Hematopoietic multipotent progenitor cell (in vitro differentiated cells): ENCODE data around the gene ZFP42. TPM values are rescaled to one million over a fixed set of nuclear protein-coding genes. Genes with fewer than 3 reads are reported as not detected.
"Not testable (repeated sequence)": the region's sequence is repeated elsewhere in the genome, so short reads cannot be mapped to it uniquely, and the experiment has no call there.

Source experiments
- DNase-seq, 3 donors: peaks; one replicate each; pipeline ENCODE4 v3.0.0-alpha.2; 2011 to 2015; ENCODE audit warnings: low read depth in 2 of 3, low spot score in 2 of 3
- total RNA-seq: library from RNA; depleted of rRNA; stranded (reverse); fragments of >200 nt; gene quantifications from one replicate; pipeline ENCODE4 v1.2.3, GENCODE V29; 2012

Gene ZFP42
- total RNA-seq, 1 donor, result not detected

DNA sequence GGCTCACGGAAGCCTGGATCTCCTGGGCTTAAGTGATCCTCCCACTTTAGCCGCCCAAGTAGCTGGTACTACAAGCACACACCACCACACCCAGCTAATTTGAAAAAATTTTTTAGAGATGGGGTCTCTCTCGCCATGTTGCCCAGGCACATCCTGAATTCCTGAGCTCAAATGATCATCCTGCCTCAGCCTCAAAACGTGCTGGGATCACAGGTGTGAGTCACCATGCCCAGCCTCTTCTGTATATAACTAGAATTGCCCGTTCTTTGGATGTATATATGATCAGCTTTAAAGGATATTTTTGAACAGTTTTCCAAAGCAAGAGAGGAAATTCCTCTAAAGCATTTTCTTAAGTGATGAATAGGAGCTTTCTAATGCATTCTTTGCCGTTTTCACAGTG is 22.7 kb downstream of the ZFP42 start:
- DNase-seq, result no peak

DNA sequence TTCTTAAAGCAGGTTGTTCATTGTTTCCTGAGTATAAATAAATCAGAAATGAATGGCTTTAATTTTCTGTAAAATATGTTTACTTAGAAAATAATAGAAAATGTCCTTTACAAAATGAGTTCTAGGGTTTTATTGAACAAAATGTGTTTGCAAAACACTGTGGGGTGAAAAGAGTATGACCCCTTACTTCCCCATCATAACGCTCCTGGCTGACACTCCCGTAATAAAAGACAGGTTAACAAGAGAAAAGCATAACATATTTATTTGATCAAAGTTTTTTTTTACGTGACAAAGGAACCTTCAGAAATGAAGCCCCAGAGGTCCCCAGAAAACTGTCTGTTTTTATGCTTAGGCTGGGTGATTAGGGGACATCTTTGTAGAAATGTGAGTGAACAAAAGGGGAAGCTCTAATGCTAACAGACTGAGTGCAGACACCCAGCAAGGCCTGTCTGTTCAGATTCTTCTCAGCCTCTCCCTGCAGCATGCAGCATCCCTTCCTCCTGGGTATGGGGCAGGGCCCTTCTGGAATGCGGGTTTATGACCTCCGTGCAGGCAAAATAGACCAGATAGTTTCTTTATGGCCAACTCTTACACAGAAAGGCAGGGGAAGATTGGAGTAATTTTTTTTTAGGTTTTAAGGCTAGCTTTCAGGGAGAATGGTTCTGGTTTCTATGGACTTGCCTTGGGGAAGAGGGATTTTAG is 26.1 kb downstream of the ZFP42 start:
- DNase-seq, result no peak

DNA sequence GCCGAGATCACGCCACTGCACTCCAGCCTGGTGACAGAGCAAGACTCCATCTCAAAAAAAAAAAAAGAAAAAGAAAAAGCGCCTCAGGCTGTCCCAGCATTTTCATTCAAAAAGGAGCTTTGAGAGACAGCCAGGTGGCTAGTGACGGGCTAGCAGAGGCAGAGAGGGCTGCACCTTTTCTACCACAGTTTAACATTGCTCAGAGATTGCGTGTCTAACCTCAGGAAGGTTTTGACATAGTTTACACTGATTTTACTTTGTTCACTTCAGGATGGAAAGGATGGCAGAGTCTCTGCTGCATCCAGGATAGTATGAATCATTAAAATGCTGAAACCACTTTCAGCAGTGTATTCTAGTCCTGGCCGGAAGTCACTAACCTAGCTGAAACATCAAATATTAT is 28.1 kb downstream of the ZFP42 start:
- DNase-seq, result no peak

DNA sequence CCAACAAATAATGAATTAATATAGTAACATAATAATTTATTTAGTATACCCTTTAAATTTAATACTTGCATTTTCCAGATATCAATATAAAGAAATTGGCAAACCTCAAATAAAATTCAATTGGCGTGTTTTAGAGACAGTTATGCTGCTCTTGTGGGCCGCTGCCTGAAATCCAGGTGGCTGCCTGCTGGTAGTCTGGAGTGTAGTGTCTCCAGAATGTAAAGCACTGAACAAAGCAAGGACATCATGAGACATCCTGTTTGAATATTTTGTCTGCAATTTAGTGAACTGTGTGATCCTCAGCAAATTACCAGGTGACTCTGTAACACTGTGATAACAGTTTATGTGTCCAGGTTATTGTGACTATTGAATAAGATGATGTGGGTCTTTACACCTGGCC is 29.9 kb downstream of the ZFP42 start:
- no peak for DNase-seq

DNA sequence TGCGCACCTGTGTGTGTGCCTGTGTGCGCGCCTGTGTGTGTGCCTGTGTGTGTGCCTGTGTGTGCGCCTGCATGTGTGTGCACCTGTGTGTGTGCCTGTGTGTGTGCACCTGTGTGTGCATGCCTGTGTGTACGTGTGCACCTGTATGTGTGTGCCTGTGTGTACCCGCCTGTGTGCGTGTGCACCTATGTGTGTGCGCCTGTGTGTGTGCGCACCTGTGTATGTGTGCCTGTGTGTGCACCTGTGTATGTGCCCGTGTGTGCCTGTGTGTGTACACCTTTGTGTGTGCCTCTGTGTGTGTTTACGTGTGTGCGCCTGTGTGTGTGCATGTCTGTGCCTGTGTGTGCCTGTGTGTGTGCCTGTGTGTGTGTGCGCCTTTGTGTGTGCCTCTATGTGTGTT is 33.5 kb downstream of the ZFP42 start:
- DNase-seq, result no peak

DNA sequence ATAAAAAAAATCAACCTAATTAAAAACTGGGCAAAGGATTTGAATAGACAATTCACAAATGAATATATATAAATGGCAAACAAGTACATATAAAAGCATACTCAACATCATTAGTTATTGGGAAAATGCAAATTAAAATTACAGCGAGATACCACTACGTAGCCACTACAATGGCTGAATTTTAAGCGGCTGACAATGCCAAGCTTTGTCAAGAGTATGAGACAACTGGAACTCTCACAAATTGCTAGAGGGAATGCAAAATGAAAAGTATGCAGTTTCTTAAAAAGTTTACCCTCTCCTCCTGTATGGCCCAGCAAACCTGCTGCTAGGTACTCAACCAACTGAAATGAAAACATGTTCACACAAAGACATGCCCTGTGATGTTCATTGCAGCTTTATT is 34.8 kb downstream of the ZFP42 start:
- no peak for DNase-seq

DNA sequence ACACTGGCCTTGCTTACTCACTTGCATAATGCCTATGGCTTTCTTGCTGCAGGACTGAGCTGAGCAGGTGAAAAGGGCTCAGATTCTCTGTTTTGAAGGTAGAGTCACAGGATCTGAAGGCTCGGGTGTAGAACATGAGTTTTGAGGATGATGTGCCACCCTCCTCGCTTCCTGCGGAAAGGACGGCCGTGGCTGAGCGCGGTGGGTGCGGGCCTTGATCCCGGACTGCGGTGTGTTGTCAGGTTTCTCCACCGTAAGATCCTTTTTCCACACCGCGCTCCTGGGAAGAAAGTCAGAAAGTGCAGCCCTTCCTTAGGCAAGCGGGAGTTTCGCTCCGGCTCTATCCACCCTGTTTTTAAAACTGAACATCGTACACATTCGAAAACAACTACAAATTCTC is 36.2 kb downstream of the ZFP42 start:
- DNase-seq, result no peak

DNA sequence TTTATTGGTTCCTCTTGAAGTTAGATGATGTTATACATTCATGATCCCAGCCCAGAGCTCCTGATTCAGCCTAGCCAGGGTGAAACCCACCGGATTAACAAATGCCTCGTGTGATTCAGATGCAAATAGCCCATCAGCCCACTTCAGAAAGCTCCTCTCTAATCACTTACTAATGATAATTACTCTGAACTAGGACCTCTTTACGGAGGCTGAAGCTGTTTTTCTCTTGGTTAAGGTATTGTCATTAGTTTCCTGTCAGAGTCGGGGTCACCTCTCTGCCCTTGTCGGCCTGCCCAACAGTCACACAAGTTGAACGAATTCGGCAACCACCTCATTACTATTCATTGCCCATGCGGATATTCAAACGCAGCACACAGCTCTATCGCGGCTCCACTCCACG is 36.6 kb downstream of the ZFP42 start:
- no peak for DNase-seq

DNA sequence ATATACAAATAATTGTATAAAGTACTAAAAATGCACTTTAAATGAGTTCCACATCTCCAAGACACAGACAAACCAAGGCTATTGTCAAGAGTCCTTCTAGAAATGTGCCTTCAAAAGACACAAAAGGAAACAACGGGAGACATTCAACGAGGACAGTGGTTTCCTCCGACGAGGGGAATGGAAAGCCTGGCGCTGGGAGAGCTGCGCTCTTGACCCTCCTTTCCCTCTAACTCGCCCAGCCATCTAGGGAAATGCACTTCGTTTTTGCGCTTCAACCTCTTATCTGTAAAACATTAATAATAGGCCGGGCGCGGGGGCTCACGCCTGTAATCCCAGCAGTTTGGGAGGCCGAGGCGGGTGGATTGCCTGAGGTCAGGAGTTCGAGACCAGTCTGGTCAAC is 37.0 kb downstream of the ZFP42 start:
- no peak for DNase-seq

DNA sequence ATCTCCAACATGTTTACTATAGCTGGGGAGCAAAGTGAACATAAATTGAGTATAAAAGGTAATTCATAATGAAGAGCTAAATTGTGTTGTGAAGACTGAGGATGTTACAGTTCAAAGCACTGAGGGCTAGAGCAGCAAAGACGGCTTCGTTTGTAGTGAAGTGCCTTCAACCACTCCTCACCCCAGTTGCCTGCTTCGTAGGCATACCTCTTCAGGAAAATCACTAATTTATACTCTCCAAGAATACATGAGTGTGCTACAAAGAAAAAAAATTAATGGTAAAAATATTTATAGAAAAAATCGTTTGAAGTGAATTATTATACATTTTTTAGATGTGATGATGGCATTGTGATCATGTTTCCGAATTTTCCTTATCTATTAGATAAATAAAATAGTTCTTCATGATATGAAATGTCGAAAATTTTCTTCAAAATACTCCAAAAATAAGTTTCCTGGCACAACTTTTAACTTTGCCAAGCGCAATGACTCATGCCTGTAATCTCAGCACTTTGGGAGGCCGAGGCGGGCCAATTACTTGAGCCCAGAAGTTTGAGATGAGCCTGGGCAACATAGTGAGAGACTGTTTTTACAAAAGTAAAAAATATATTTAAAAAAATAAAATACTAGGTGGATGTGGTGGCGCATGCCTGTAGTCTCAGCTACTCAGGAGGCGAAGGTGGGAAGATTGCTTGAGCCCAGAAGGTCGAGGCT is 41.6 kb downstream of the ZFP42 start:
- no peak for DNase-seq

DNA sequence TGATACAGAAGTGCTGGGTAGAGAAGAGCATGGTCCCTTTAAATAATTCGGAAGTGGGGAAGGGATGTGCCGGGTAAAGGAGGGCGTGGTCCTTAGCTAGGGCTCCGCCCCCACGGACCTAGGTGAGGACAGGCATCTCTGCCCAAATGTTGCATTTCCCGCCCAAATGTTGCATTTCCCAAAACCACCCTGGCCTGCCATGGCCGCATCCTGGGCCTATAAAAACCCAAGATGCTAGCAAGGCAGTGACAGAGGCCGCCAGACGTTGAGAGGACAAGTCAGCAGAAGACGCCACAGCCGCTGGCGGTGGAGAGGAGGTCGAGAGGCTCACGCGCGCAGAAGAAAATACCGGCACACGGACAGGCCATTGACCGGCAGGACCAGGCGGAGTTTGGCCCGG is 46.1 kb downstream of the ZFP42 start:
- no peak for DNase-seq

DNA sequence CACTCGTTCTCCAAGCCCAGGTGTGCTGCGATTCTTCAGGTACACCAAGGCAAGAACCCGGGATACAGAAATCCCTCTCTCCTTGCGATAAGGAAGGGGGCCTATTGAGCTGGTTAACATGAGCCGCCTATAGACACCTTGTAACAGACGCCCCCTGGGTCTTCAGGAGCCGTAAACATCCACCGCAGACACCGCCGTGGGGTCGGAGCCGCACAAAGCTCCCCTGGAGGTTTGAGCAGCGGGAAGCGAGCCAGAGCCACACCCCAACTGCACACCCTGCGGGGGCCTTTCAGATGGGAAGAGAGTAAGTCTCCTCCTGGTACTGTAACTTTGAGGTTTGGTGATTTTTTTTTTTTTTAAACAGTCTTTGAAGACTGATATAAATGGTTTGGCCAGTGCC is 46.6 kb downstream of the ZFP42 start:
- DNase-seq, result no peak

DNA sequence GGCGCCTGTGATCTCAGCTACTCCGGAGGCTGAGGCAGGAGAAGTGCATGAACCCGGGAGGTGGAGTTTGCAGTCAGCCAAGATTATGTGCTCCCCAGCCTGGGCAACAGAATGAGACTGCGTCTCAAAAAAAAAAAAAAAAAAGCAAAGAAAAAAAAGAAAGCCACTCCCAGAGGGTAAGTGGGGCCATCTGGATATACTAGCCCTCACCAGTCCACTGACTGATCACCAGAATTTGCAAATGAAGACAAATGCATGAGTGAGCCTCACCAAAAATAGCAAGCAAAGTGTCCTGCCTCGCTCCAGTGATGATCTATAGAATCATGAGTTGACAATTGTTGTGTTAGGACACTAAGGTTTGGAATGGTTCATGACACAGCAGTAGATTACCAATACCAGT is 47.6 kb downstream of the ZFP42 start:
- DNase-seq, result no peak

DNA sequence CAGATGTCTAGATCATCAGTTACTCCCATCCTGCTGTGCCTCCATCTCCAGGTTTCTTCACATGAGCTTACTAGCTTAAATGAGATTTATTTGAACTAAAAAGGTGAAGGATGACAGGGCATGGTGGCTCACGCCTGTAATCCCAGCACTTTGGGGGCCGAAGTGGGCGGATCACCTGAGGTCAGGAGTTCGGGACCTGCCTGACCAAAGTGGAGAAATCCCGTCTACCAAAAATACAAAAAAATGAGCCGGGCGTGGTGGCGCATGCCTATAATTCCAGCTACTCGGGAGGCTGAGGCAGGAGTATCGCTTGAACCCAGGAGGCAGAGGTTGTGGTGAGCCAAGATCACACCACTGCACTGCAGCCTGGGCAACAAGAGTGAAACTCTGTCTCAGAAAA is 49.9 kb downstream of the ZFP42 start:
- not testable (repeated sequence) for DNase-seq

DNA sequence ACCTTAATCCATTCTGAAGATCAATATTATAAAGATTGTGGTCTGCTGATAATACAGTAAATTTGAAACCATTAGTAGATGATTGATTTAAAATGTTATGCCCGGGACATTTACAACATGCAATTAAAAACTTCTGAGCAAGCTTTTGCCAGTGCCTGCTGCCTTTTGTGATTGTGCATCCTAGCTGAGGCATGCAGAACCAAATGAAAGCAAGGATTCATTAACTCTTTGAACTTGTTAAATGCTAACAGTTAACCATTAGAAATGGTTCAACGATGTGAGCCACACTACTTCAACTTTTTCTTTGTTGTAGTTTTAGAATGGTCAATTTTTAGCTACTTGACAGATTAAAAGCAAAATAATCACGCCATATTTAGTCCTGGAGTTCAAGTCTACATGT is 51.1 kb downstream of the ZFP42 start:
- DNase-seq, result no peak

DNA sequence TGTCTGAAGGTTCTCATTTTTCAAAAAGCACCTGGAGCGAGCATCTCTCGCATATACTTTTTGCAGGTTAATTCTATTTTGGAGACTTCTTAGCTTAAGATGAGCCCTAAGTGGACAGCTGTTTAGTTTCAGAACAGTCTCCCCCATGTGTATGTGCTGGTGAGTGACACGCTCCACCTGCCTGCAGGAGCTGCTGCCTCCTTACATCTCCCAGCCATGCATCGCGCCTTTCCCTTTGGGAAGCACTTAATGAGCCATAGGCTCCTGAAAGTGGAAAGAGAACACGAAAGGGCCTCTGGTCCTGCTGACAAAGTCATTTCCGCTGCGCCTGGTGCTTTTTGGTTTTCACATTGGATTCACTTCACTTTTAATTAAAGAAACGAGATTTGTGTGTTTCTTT is 57.7 kb downstream of the ZFP42 start:
- no peak for DNase-seq

Other genes starting within 250 kb of the ZFP42 start
- not detected for gene TRIML2, start 113.8 kb downstream of the ZFP42 start, total RNA-seq
- gene TRIML1, start 143.7 kb downstream of the ZFP42 start, total RNA-seq, result not detected